ENCODE data around the gene DSCAML1. TPM values are rescaled to one million over a fixed set of nuclear protein-coding genes. Genes with fewer than 3 reads are reported as not detected.

DSCAML1 gene
- total and polyA plus RNA-seq, 9 of the 15 experiments (the other 6 are each of a cell fraction or from before 2014, with no cell fraction given) = not detected

GRCh38 chr11:117809236-117810055 lies 12.4 kb upstream of the DSCAML1 start (continued):
- no peak for TF ChIP-seq THRA (IDR thresholded peaks at IDR 0.05)
- peak; percentile 77; the same call in 1 of the 2 replicates for TF ChIP-seq GATAD2A (IDR thresholded peaks at IDR 0.05)
- no peak for TF ChIP-seq STAT5A (IDR thresholded peaks at IDR 0.05; ENCODE audit: borderline replicate concordance, low read length)
- no peak for TF ChIP-seq NFIX (CRISPR knock-in tag; IDR thresholded peaks at IDR 0.05; ENCODE audit: low read depth)
- no peak for TF ChIP-seq ZNF23 (CRISPR knock-in tag; IDR thresholded peaks at IDR 0.05)
- TF ChIP-seq EP400 (IDR thresholded peaks at IDR 0.05) = no peak
- no peak for TF ChIP-seq ZFP30 (CRISPR knock-in tag; IDR thresholded peaks at IDR 0.05; ENCODE audit: borderline replicate concordance)
- peak; percentile 73; the same call in 1 of the 2 replicates for TF ChIP-seq ZNF263 (CRISPR knock-in tag; IDR thresholded peaks at IDR 0.05; ENCODE audit: borderline replicate concordance)
- no peak for TF ChIP-seq ZMIZ1 (IDR thresholded peaks at IDR 0.05; ENCODE audit: low read depth in 2 of 2, low read length in 2 of 2)
- TF ChIP-seq ZNF274 (IDR thresholded peaks at IDR 0.05; ENCODE audit: borderline replicate concordance, low read depth, low read length) = no peak
- TF ChIP-seq MCM3 (IDR thresholded peaks at IDR 0.05) = no peak
- no peak for TF ChIP-seq CUX1 (CRISPR knock-in tag; IDR thresholded peaks at IDR 0.05)
- no peak for TF ChIP-seq ZNF12 (CRISPR knock-in tag; IDR thresholded peaks at IDR 0.05)
- TF ChIP-seq ZNF140 (CRISPR knock-in tag; IDR thresholded peaks at IDR 0.05) = no peak
- no peak for TF ChIP-seq PYGO2 (tag; IDR thresholded peaks at IDR 0.05)

Measured in K562 (cell line).